Nephron progenitor cell (in vitro differentiated cells): Measurements from ENCODE around the gene SYT13.

Source experiments
- DNase-seq: peaks from one replicate; pipeline ENCODE4 v3.0.0; 2021
- H3K27ac Mint-ChIP-seq: 2 replicates; pipeline ENCODE4 v1.8.0; 2021; ENCODE audit warnings: mild to moderate bottlenecking, moderate library complexity, mixed read lengths
- H3K27me3 Mint-ChIP-seq: 2 replicates; pipeline ENCODE4 v1.8.0; 2021; ENCODE audit warnings: mild to moderate bottlenecking, low read depth, mixed read lengths; ENCODE audit not compliant: poor library complexity
- H3K36me3 Mint-ChIP-seq: 2 replicates; pipeline ENCODE4 v1.8.0; 2021; ENCODE audit warnings: low read depth, mixed read lengths
- H3K4me1 Mint-ChIP-seq: 2 replicates; pipeline ENCODE4 v1.8.0; 2021; ENCODE audit warnings: mixed read lengths
- H3K4me3 Mint-ChIP-seq: 2 replicates; pipeline ENCODE4 v1.8.0; 2021; ENCODE audit warnings: mild to moderate bottlenecking, moderate library complexity, mixed read lengths
- H3K9me3 Mint-ChIP-seq: 2 replicates; pipeline ENCODE4 v1.8.0; 2021; ENCODE audit warnings: mild to moderate bottlenecking, moderate library complexity, mixed read lengths
- CTCF ChIP-seq: fragments of 200-600 bp; sonication (generic); IDR thresholded peaks from 2 replicates; pipeline ENCODE4 v1.5.0; 2021; ENCODE audit warnings: antibody characterized with exemption

SYT13 gene

GRCh38 chr11:45267652-45268299, 18.4 kb downstream of the SYT13 start:
- Mint-ChIP-seq H3K4me1 (no peaks in the 10 kb centered on the region), H3K36me3 (no peaks in the 10 kb centered on the region), H3K27ac (no peak overlapping the region), H3K4me3 (no peak overlapping the region), H3K27me3 (peaks cover 57% of the 10 kb centered on the region), H3K9me3 (no peaks in the 10 kb centered on the region)
- DNase-seq = no peak
- no peak for TF ChIP-seq CTCF

GRCh38 chr11:45267052-45267451, 19.1 kb downstream of the SYT13 start:
- peaks cover 62% of the 10 kb centered on the region for H3K27me3 Mint-ChIP-seq
- no peak overlapping the region for H3K4me3 Mint-ChIP-seq
- no peak overlapping the region for H3K27ac Mint-ChIP-seq
- H3K36me3 Mint-ChIP-seq = no peaks in the 10 kb centered on the region
- H3K4me1 Mint-ChIP-seq = no peaks in the 10 kb centered on the region
- peak; percentile 51 for TF ChIP-seq CTCF
- no peaks in the 10 kb centered on the region for H3K9me3 Mint-ChIP-seq
- peak; percentile 42 for DNase-seq

GRCh38 chr11:45266676-45267020, 19.5 kb downstream of the SYT13 start:
- H3K9me3 Mint-ChIP-seq = no peaks in the 10 kb centered on the region
- TF ChIP-seq CTCF = no peak
- peaks cover 65% of the 10 kb centered on the region for H3K27me3 Mint-ChIP-seq
- no peak overlapping the region for H3K27ac Mint-ChIP-seq
- DNase-seq = no peak
- no peaks in the 10 kb centered on the region for H3K4me1 Mint-ChIP-seq
- H3K4me3 Mint-ChIP-seq = no peak overlapping the region
- no peaks in the 10 kb centered on the region for H3K36me3 Mint-ChIP-seq

- DNase-seq = no peak
- Mint-ChIP-seq H3K4me3 (no peak overlapping the region), H3K27ac (no peak overlapping the region), H3K36me3 (no peaks in the 10 kb centered on the region), H3K27me3 (peaks cover 61% of the 10 kb centered on the region), H3K9me3 (no peaks in the 10 kb centered on the region), H3K4me1 (no peaks in the 10 kb centered on the region)
- no peak for TF ChIP-seq CTCF
Measured at GRCh38 chr11:45265969-45266675, 20.0 kb downstream of the SYT13 start.

- Mint-ChIP-seq H3K4me1 (no peaks in the 10 kb centered on the region), H3K9me3 (no peaks in the 10 kb centered on the region), H3K27ac (no peak overlapping the region), H3K36me3 (no peaks in the 10 kb centered on the region), H3K4me3 (no peak overlapping the region), H3K27me3 (peaks cover 55% of the 10 kb centered on the region)
- DNase-seq = no peak
- no peak for TF ChIP-seq CTCF
Measured at GRCh38 chr11:45264839-45265515, 21.2 kb downstream of the SYT13 start.
